ENCODE data around the gene CHMP4B.

CHMP4B gene

DNA sequence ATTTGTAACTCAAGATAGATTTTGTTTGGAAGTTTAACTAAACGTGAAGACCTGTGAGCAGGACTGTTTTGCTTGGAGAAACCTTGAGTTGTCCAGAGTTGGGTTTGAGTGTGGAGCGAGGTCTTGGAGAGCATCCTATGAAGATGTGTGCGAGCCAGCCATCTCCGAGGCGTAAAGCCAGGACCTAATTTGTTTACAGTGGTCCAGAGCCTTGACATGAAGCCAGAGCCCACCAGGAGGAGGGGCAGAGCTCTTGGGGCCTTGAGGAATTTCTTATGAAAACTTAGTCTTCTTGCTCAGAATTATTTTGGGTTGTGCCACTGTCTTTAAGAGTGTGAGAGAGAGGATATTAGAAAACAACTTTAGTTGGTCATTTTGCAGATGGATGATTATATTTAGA is 6.3 kb downstream of the CHMP4B start:
- peaks cover 11% of the 10 kb centered on the region for H4K20me1 ChIP-seq (ENCODE audit: control insufficient read depth, insufficient read depth, low read depth, low read length)
- peaks cover 97% of the 10 kb centered on the region for H3K79me2 ChIP-seq (ENCODE audit: control insufficient read depth, low read length)
- no peak for TF ChIP-seq EZH2phosphoT487 (IDR thresholded peaks at IDR 0.05; ENCODE audit: borderline replicate concordance, low read length)
- TF ChIP-seq, protein P1, sequence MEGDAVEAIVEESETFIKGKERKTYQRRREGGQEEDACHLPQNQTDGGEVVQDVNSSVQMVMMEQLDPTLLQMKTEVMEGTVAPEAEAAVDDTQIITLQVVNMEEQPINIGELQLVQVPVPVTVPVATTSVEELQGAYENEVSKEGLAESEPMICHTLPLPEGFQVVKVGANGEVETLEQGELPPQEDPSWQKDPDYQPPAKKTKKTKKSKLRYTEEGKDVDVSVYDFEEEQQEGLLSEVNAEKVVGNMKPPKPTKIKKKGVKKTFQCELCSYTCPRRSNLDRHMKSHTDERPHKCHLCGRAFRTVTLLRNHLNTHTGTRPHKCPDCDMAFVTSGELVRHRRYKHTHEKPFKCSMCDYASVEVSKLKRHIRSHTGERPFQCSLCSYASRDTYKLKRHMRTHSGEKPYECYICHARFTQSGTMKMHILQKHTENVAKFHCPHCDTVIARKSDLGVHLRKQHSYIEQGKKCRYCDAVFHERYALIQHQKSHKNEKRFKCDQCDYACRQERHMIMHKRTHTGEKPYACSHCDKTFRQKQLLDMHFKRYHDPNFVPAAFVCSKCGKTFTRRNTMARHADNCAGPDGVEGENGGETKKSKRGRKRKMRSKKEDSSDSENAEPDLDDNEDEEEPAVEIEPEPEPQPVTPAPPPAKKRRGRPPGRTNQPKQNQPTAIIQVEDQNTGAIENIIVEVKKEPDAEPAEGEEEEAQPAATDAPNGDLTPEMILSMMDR (IDR thresholded peaks at IDR 0.05; ENCODE audit: low read depth, low read length, poor library complexity, severe bottlenecking), result no peak
- no peak overlapping the region for H3K4me3 ChIP-seq (ENCODE audit: low read length)
- H3F3A ChIP-seq (ENCODE audit: control insufficient read depth, insufficient read depth), result no peaks in the 10 kb centered on the region; the same call in 1 of the 2 replicates
- no peak overlapping the region for H3K4me2 ChIP-seq (ENCODE audit: low read length)
- no peaks in the 10 kb centered on the region for H3K9me3 ChIP-seq (ENCODE audit: control insufficient read depth, insufficient read depth, low read length)
- H3K4me1 ChIP-seq (ENCODE audit: control insufficient read depth, low read length), result peaks cover 45% of the 10 kb centered on the region
- peaks cover 14% of the 10 kb centered on the region for H3K36me3 ChIP-seq (ENCODE audit: control insufficient read depth, low read length)
- H3K9me2 ChIP-seq (replicated peaks; ENCODE audit: control insufficient read depth, low read length), result no peaks in the 10 kb centered on the region
- no peak overlapping the region for H3K27ac ChIP-seq (ENCODE audit: low read depth, low read length)
- H3K27me3 ChIP-seq (ENCODE audit: control insufficient read depth, low read length), result no peaks in the 10 kb centered on the region

GRCh38 chr20:33819456-33819855 is 8.3 kb downstream of the CHMP4B start:
- Histone ChIP-seq H3K4me1 (ENCODE audit: control insufficient read depth, low read length) (peaks cover 30% of the 10 kb centered on the region), H3F3A (ENCODE audit: control insufficient read depth, insufficient read depth) (no peaks in the 10 kb centered on the region; the same call in 1 of the 2 replicates), H3K79me2 (ENCODE audit: control insufficient read depth, low read length) (peaks cover 96% of the 10 kb centered on the region), H3K36me3 (ENCODE audit: control insufficient read depth, low read length) (peaks cover 14% of the 10 kb centered on the region), H3K4me2 (ENCODE audit: low read length) (no peak overlapping the region), H3K9me2 (replicated peaks; ENCODE audit: control insufficient read depth, low read length) (no peaks in the 10 kb centered on the region), H3K4me3 (ENCODE audit: low read length) (no peak overlapping the region), H3K27me3 (ENCODE audit: control insufficient read depth, low read length) (no peaks in the 10 kb centered on the region), H4K20me1 (ENCODE audit: control insufficient read depth, insufficient read depth, low read depth, low read length) (peaks cover 3% of the 10 kb centered on the region), H3K27ac (ENCODE audit: low read depth, low read length) (no peak overlapping the region), H3K9me3 (ENCODE audit: control insufficient read depth, insufficient read depth, low read length) (no peaks in the 10 kb centered on the region)
- TF ChIP-seq EZH2phosphoT487 (IDR thresholded peaks at IDR 0.05; ENCODE audit: borderline replicate concordance, low read length), result no peak
- TF ChIP-seq, protein P1 (IDR thresholded peaks at IDR 0.05; ENCODE audit: low read depth, low read length, poor library complexity, severe bottlenecking), result no peak

DNA sequence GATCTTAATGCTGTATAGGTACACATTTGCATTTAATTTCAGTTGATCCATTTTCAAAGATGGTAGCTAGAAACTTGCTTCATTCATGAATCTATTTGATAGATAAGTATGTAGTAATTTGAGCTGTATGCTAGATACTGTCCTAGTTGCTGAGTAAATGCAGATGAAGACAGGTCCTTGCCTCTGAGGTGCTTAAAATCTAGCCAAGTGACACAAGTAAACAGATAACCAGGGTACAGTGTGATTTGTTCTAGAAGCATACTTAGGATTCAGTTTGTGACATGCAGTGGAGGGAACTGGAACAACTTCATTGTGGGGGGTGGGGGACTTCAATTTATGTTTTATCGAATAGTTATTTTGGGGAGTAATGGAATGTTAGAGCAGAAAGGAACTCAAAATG is 9.2 kb downstream of the CHMP4B start:
- H3F3A ChIP-seq (ENCODE audit: control insufficient read depth, insufficient read depth), result no peaks in the 10 kb centered on the region; the same call in 1 of the 2 replicates
- H3K9me2 ChIP-seq (replicated peaks; ENCODE audit: control insufficient read depth, low read length), result no peaks in the 10 kb centered on the region
- peaks cover 96% of the 10 kb centered on the region for H3K79me2 ChIP-seq (ENCODE audit: control insufficient read depth, low read length)
- no peak overlapping the region for H3K4me2 ChIP-seq (ENCODE audit: low read length)
- H3K4me1 ChIP-seq (ENCODE audit: control insufficient read depth, low read length), result peaks cover 30% of the 10 kb centered on the region
- no peak overlapping the region for H3K4me3 ChIP-seq (ENCODE audit: low read length)
- no peaks in the 10 kb centered on the region for H3K9me3 ChIP-seq (ENCODE audit: control insufficient read depth, insufficient read depth, low read length)
- H4K20me1 ChIP-seq (ENCODE audit: control insufficient read depth, insufficient read depth, low read depth, low read length), result peaks cover 8% of the 10 kb centered on the region
- no peak overlapping the region for H3K27ac ChIP-seq (ENCODE audit: low read depth, low read length)
- H3K27me3 ChIP-seq (ENCODE audit: control insufficient read depth, low read length), result no peaks in the 10 kb centered on the region
- H3K36me3 ChIP-seq (ENCODE audit: control insufficient read depth, low read length), result peaks cover 7% of the 10 kb centered on the region
- TF ChIP-seq, protein P1 (IDR thresholded peaks at IDR 0.05; ENCODE audit: low read depth, low read length, poor library complexity, severe bottlenecking), result no peak
- no peak for TF ChIP-seq EZH2phosphoT487 (IDR thresholded peaks at IDR 0.05; ENCODE audit: borderline replicate concordance, low read length)
